Loucy (cell line): Measurements from ENCODE around the gene GATA5.

Source experiments
- H2AFZ ChIP-seq: fragments of 200-600 bp; sonication (generic); 2 replicates; pipeline ENCODE4 v1.6.0; 2016; ENCODE audit warnings: antibody characterized with exemption, mild to moderate bottlenecking, low read length, moderate library complexity
- H3F3A ChIP-seq: fragments of 200-600 bp; 2 replicates; pipeline ENCODE4 v1.6.0; 2016; ENCODE audit warnings: antibody characterized with exemption, low read depth, mild to moderate bottlenecking
- H3K27me3 ChIP-seq: fragments of 200-600 bp; sonication (generic); 2 replicates; pipeline ENCODE4 v1.6.1; 2014; ENCODE audit warnings: low read length, mild to moderate bottlenecking; ENCODE audit not compliant: insufficient read depth, poor library complexity, severe bottlenecking
- H3K36me3 ChIP-seq: fragments of 200-600 bp; sonication (generic); 2 replicates; pipeline ENCODE4 v1.6.1; 2016; ENCODE audit warnings: low read length; ENCODE audit not compliant: insufficient read depth
- H3K4me1 ChIP-seq: fragments of 200-600 bp; sonication (generic); 2 replicates; pipeline ENCODE4 v1.5.1; 2014; ENCODE audit warnings: low read length, mild to moderate bottlenecking; ENCODE audit not compliant: insufficient read depth, poor library complexity, severe bottlenecking
- H3K4me2 ChIP-seq: fragments of 200-600 bp; sonication (generic); 2 replicates; pipeline ENCODE4 v1.6.0; 2014; ENCODE audit warnings: antibody characterized with exemption, low read length, low read depth, mild to moderate bottlenecking; ENCODE audit not compliant: poor library complexity, severe bottlenecking
- H3K4me3 ChIP-seq: fragments of 200-600 bp; sonication (generic); 2 replicates; pipeline ENCODE4 v1.5.1; 2014; ENCODE audit warnings: low read length, mild to moderate bottlenecking, mixed read lengths; ENCODE audit not compliant: poor library complexity, severe bottlenecking
- H3K79me2 ChIP-seq: fragments of 200-600 bp; sonication (generic); 2 replicates; pipeline ENCODE4 v1.6.1; 2014; ENCODE audit warnings: low read length; ENCODE audit not compliant: insufficient read depth
- H3K9ac ChIP-seq: fragments of 200-600 bp; sonication (generic); 2 replicates; pipeline ENCODE4 v1.6.0; 2014; ENCODE audit warnings: mild to moderate bottlenecking, low read depth, low read length, moderate library complexity; ENCODE audit not compliant: poor library complexity, severe bottlenecking
- H3K9me2 ChIP-seq: fragments of 200-600 bp; sonication (generic); replicated peaks from 2 replicates; pipeline ENCODE4 v1.6.1; 2016; ENCODE audit warnings: low read depth, low read length, mixed read lengths
- H3K9me3 ChIP-seq: fragments of 200-600 bp; sonication (generic); 2 replicates; pipeline ENCODE4 v1.6.1; 2014; ENCODE audit warnings: mild to moderate bottlenecking, antibody characterized with exemption, low read length, low read depth; ENCODE audit not compliant: insufficient read depth
- H4K20me1 ChIP-seq: fragments of 200-600 bp; sonication (generic); 2 replicates; pipeline ENCODE4 v1.6.0; 2014; ENCODE audit warnings: antibody characterized with exemption, low read length, mild to moderate bottlenecking; ENCODE audit not compliant: insufficient read depth, poor library complexity, severe bottlenecking
- CTCF ChIP-seq: fragments of 200-600 bp; sonication (generic); conservative IDR thresholded peaks from 2 replicates; pipeline ENCODE4 v1.5.1; 2014; ENCODE audit warnings: mild to moderate bottlenecking, antibody characterized with exemption, low read length
- EZH2phosphoT487 ChIP-seq: fragments of 200-600 bp; IDR thresholded peaks from 2 replicates; pipeline ENCODE4 v1.6.1; 2018; ENCODE audit warnings: antibody characterized with exemption, mild to moderate bottlenecking, moderate library complexity, borderline replicate concordance

GATA5 gene

GRCh38 chr20:62454904-62455636 is 20.7 kb downstream of the GATA5 start:
- Histone ChIP-seq H3K4me1 (no peaks in the 10 kb centered on the region), H3F3A (no peaks in the 10 kb centered on the region), H4K20me1 (no peaks in the 10 kb centered on the region), H3K4me2 (no peak overlapping the region), H3K36me3 (no peaks in the 10 kb centered on the region), H3K9me3 (no peaks in the 10 kb centered on the region), H3K79me2 (no peaks in the 10 kb centered on the region), H3K4me3 (no peak overlapping the region), H2AFZ (no peak overlapping the region), H3K27me3 (no peaks in the 10 kb centered on the region), H3K9ac (no peak overlapping the region), H3K9me2 (no peaks in the 10 kb centered on the region)
- no peak for TF ChIP-seq EZH2phosphoT487
- no peak for TF ChIP-seq CTCF

DNA sequence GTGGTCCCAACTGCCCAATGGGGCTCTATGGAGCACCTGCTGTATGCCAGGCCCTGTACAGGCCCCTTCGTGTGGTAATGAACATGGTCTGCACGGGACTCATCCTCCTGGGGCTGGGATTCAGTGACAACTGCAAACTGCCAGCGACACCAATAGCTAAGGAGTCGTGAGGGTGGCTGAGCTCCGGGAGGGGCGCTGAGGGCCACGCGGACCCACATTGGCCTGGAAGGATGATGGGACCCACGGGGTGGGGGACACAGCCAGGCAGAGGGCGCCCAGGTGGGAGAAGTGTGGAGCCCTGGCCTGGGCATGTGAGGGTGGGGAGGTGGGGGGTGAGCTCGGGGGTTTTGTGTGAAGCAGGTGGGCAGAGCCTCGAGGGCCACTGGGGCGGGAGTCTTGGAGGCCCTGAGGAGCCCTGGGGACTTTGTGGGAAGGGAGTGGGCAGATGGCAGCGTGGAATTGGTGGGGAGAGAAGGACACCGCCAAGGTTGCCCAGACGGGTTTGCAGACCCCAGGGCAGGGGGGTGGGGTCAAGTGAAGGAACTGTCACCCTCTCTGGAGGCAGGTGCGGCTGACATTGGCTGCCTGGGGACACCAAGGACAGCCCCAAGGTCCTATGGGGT is 22.5 kb downstream of the GATA5 start:
- no peaks in the 10 kb centered on the region for H3K79me2 ChIP-seq
- H3F3A ChIP-seq = no peaks in the 10 kb centered on the region
- no peak overlapping the region for H3K4me2 ChIP-seq
- H2AFZ ChIP-seq = no peak overlapping the region
- H3K4me3 ChIP-seq = no peak overlapping the region
- no peak overlapping the region for H3K9ac ChIP-seq
- TF ChIP-seq CTCF = no peak
- no peak for TF ChIP-seq EZH2phosphoT487
- H3K27me3 ChIP-seq = no peaks in the 10 kb centered on the region
- H3K4me1 ChIP-seq = no peaks in the 10 kb centered on the region
- no peaks in the 10 kb centered on the region for H3K9me2 ChIP-seq
- no peaks in the 10 kb centered on the region for H3K9me3 ChIP-seq
- no peaks in the 10 kb centered on the region for H4K20me1 ChIP-seq
- no peaks in the 10 kb centered on the region for H3K36me3 ChIP-seq

GRCh38 chr20:62452475-62453095 is 23.2 kb downstream of the GATA5 start:
- H3F3A ChIP-seq = no peaks in the 10 kb centered on the region
- H2AFZ ChIP-seq = no peak overlapping the region
- H3K36me3 ChIP-seq = no peaks in the 10 kb centered on the region
- no peak overlapping the region for H3K4me3 ChIP-seq
- TF ChIP-seq EZH2phosphoT487 = no peak
- TF ChIP-seq CTCF = no peak
- H3K9me2 ChIP-seq = no peaks in the 10 kb centered on the region
- no peaks in the 10 kb centered on the region for H3K9me3 ChIP-seq
- no peaks in the 10 kb centered on the region for H3K27me3 ChIP-seq
- no peaks in the 10 kb centered on the region for H3K4me1 ChIP-seq
- H4K20me1 ChIP-seq = no peaks in the 10 kb centered on the region
- no peak overlapping the region for H3K4me2 ChIP-seq
- H3K9ac ChIP-seq = no peak overlapping the region
- no peaks in the 10 kb centered on the region for H3K79me2 ChIP-seq
